A673 (cell line): Measurements from ENCODE around the gene DNAH9. TPM values are rescaled to one million over a fixed set of nuclear protein-coding genes. Genes with fewer than 3 reads are reported as not detected.

Source experiments
- BruUV-seq: library from RNA; stranded (reverse); fragments of 400-500 nt; replicated peaks from 2 replicates; lab custom pipeline; 2021; lab: Mats Ljungman, UMichigan
- CTCF ChIA-PET: fragments of 300-600 bp; sonication (Branson Sonifier 250); formaldehyde crosslinking; loops from one replicate; lab custom pipeline; 2022; ENCODE audit warnings: antibody characterized with exemption; lab: Charles Lee
- POLR2A ChIA-PET: fragments of 300-600 bp; sonication (Branson Sonifier 250); formaldehyde crosslinking; loops from one replicate; lab custom pipeline; 2022; ENCODE audit warnings: antibody characterized with exemption; ENCODE audit not compliant: low non-redundant PET; lab: Charles Lee
- DNase-seq: peaks from one replicate; pipeline ENCODE4 v3.0.0-alpha.2; 2015; ENCODE audit warnings: low spot score
- H3K27ac ChIP-seq: fragments of 200-600 bp; sonication (generic); 2 replicates; pipeline ENCODE4 v1.5.1; 2016; ENCODE audit warnings: mixed run types, low read depth, mild to moderate bottlenecking, mixed read lengths, antibody characterized with exemption, low read length; ENCODE audit not compliant: poor library complexity, severe bottlenecking
- H3K27me3 ChIP-seq: fragments of 200-600 bp; sonication (generic); replicated peaks from 2 replicates; pipeline ENCODE4 v1.6.1; 2017; ENCODE audit warnings: mixed run types, low read depth, mild to moderate bottlenecking, mixed read lengths, antibody characterized with exemption, low read length; ENCODE audit not compliant: insufficient read depth, poor library complexity
- H3K36me3 ChIP-seq: fragments of 200-600 bp; sonication (generic); 2 replicates; pipeline ENCODE4 v1.6.1; 2016; ENCODE audit warnings: mixed run types, mild to moderate bottlenecking, mixed read lengths, antibody characterized with exemption, low read length; ENCODE audit not compliant: insufficient read depth, poor library complexity, severe bottlenecking
- H3K4me1 ChIP-seq: fragments of 200-600 bp; sonication (generic); 2 replicates; pipeline ENCODE4 v1.6.1; 2017; ENCODE audit warnings: mixed run types, mild to moderate bottlenecking, mixed read lengths, antibody characterized with exemption, low read length; ENCODE audit not compliant: insufficient read depth, poor library complexity, severe bottlenecking
- H3K4me3 ChIP-seq: fragments of 200-600 bp; sonication (generic); 2 replicates; pipeline ENCODE4 v1.5.1; 2016; ENCODE audit warnings: low read depth, mixed run types, mild to moderate bottlenecking, mixed read lengths, low read length; ENCODE audit not compliant: poor library complexity, severe bottlenecking
- H3K9me3 ChIP-seq: fragments of 200-600 bp; sonication (generic); 2 replicates; pipeline ENCODE4 v1.6.1; 2016; ENCODE audit warnings: mixed run types, low read depth, mild to moderate bottlenecking, mixed read lengths, antibody characterized with exemption, low read length; ENCODE audit not compliant: poor library complexity, severe bottlenecking
- EZH2 ChIP-seq: fragments of 200-600 bp; sonication (generic); IDR thresholded peaks from 2 replicates; pipeline ENCODE4 v1.6.1; 2017; ENCODE audit warnings: borderline replicate concordance, low read depth, mild to moderate bottlenecking, mixed read lengths, antibody characterized with exemption, low read length; ENCODE audit not compliant: poor library complexity, severe bottlenecking
- intact Hi-C: fragments of 100-400 bp; cut with micrococcal nuclease; formaldehyde crosslinking; loops from one replicate; pipeline ENCODE4 v1.10.0; 2022; ENCODE audit not compliant: unreplicated experiment
- total RNA-seq: library from RNA; stranded (reverse); gene quantifications from 2 replicates; pipeline ENCODE4 v1.2.3, GENCODE V29; 2021
- TF ChIP-seq, protein P1 (sequence below): fragments of 300-800, 200-600 bp; sonication (generic); conservative IDR thresholded peaks from 2 replicates; pipeline ENCODE4 v1.5.1; 2017; ENCODE audit warnings: low read depth, mild to moderate bottlenecking, antibody characterized with exemption, low read length, moderate library complexity, mixed read lengths

DNAH9 gene
- total RNA-seq, 1 experiment from 2014 or later, result 6.6 TPM

GRCh38 chr17:11813278-11813677 is 215.0 kb downstream of the DNAH9 start:
- no peak for DNase-seq
- Histone ChIP-seq H3K36me3 (no peaks in the 10 kb centered on the region), H3K9me3 (no peaks in the 10 kb centered on the region), H3K27ac (no peak overlapping the region), H3K4me1 (no peaks in the 10 kb centered on the region), H3K4me3 (no peak overlapping the region), H3K27me3 (no peaks in the 10 kb centered on the region)
- ChIA-PET POLR2A (no interaction called here), CTCF (no interaction called here)
- no TSS peak for BruUV-seq
- intact Hi-C loops, result no loop called here
- no peak for TF ChIP-seq EZH2
- TF ChIP-seq, protein P1, sequence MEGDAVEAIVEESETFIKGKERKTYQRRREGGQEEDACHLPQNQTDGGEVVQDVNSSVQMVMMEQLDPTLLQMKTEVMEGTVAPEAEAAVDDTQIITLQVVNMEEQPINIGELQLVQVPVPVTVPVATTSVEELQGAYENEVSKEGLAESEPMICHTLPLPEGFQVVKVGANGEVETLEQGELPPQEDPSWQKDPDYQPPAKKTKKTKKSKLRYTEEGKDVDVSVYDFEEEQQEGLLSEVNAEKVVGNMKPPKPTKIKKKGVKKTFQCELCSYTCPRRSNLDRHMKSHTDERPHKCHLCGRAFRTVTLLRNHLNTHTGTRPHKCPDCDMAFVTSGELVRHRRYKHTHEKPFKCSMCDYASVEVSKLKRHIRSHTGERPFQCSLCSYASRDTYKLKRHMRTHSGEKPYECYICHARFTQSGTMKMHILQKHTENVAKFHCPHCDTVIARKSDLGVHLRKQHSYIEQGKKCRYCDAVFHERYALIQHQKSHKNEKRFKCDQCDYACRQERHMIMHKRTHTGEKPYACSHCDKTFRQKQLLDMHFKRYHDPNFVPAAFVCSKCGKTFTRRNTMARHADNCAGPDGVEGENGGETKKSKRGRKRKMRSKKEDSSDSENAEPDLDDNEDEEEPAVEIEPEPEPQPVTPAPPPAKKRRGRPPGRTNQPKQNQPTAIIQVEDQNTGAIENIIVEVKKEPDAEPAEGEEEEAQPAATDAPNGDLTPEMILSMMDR, result no peak

DNA sequence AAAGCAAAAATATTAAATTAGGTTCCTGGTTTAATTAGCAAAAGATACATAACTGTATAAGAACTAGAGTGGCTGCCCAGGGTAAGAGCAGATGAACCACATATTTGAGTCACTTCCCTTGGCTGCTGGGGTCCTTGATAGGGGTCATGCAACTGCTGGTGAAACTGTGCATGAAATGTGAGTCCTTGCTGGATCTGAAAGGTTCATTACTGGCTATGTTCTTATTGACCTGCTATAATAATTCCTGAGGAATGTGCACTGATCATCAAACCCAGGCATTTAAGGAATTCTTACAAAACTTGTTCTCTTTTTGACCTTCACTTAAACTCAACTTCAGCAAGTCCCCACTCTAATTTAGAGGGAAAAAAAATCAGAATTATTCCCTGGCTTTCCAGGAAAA is 215.6 kb downstream of the DNAH9 start:
- no peak for DNase-seq
- H3K36me3 ChIP-seq, result no peaks in the 10 kb centered on the region
- CTCF ChIA-PET, result no interaction called here
- BruUV-seq, result no TSS peak
- H3K27ac ChIP-seq, result no peak overlapping the region
- H3K4me3 ChIP-seq, result no peak overlapping the region
- POLR2A ChIA-PET, result no interaction called here
- H3K9me3 ChIP-seq, result no peaks in the 10 kb centered on the region
- intact Hi-C loops, result no loop called here
- no peaks in the 10 kb centered on the region for H3K27me3 ChIP-seq
- no peaks in the 10 kb centered on the region for H3K4me1 ChIP-seq
- TF ChIP-seq, protein P1, result no peak
- TF ChIP-seq EZH2, result no peak

DNA sequence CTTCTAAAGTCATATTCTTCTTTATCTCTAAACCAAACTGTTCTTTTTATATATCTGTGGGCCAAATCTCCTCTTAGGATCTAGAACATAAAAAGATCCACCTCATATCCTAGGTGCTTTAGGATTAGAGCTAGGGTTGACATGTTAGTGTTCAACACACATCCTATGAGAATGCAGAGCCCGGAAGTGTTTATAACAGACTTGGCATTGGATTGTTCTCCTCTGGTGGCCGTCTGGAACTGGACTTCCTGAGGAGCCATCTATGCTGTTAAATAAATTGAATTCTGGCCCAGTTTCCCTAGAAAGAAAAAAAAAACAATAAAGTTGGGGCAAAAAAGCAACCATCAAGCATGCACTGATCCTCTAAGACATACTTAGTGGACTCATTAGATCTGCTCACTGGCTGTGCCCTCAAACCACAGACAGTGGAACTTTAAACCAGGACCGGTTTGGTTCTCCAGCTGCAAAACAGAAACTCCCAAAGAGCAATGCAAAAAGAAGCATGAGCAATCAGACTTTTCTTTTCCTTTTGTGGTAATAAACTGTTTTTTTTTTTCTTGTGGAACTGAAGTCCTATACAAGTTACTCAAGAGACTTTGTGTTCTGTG is 216.5 kb downstream of the DNAH9 start:
- CTCF ChIA-PET, result no interaction called here
- POLR2A ChIA-PET, result no interaction called here
- Histone ChIP-seq H3K27ac (no peak overlapping the region), H3K9me3 (no peaks in the 10 kb centered on the region), H3K36me3 (no peaks in the 10 kb centered on the region), H3K27me3 (no peaks in the 10 kb centered on the region), H3K4me3 (no peak overlapping the region), H3K4me1 (no peaks in the 10 kb centered on the region)
- TF ChIP-seq EZH2, result no peak
- TF ChIP-seq, protein P1, result no peak
- no TSS peak for BruUV-seq
- intact Hi-C loops, result no loop called here
- DNase-seq, result no peak
